MCF 10A (cell line): ENCODE results near the gene AP1G1. TPM values are rescaled to one million over a fixed set of nuclear protein-coding genes. Genes with fewer than 3 reads are reported as not detected.
"Not testable (repeated sequence)": the region's sequence is repeated elsewhere in the genome, so short reads cannot be mapped to it uniquely, and the experiment has no call there.

ENCODE experiments used
- BruUV-seq: library from RNA; stranded (reverse); fragments of 400-500 nt; replicated peaks from 2 replicates; lab custom pipeline; 2021; lab: Mats Ljungman, UMichigan
- CTCF ChIA-PET: fragments of 300-600 bp; sonication (Branson Sonifier 250); formaldehyde crosslinking; extraction: SDS; loops from one replicate; lab custom pipeline; 2021; ENCODE audit warnings: antibody characterized with exemption, inconsistent platforms; lab: Yijun Ruan, JAX
- POLR2A ChIA-PET: fragments of 300-600, 350-650 bp; sonication (Branson Sonifier 250); formaldehyde crosslinking; extraction: SDS; loops from one replicate; lab custom pipeline; 2020; ENCODE audit warnings: antibody characterized with exemption, inconsistent platforms; lab: Yijun Ruan, JAX
- DNase-seq: peaks from one replicate; pipeline ENCODE4 v3.0.0-alpha.2; 2018; ENCODE audit not compliant: unreplicated experiment
- H3K27ac Mint-ChIP-seq: one replicate; pipeline ENCODE4 v1.8.0; 2022; ENCODE audit warnings: mild to moderate bottlenecking, low read depth, mixed read lengths; ENCODE audit not compliant: unreplicated experiment
- H3K27me3 Mint-ChIP-seq: one replicate; pipeline ENCODE4 v1.8.0; 2022; ENCODE audit warnings: mixed read lengths; ENCODE audit not compliant: insufficient read depth, unreplicated experiment
- H3K36me3 Mint-ChIP-seq: one replicate; pipeline ENCODE4 v1.8.0; 2022; ENCODE audit warnings: mild to moderate bottlenecking, moderate library complexity, mixed read lengths; ENCODE audit not compliant: insufficient read depth, unreplicated experiment
- H3K4me1 Mint-ChIP-seq: one replicate; pipeline ENCODE4 v1.8.0; 2022; ENCODE audit warnings: mixed read lengths; ENCODE audit not compliant: insufficient read depth, unreplicated experiment
- H3K4me3 Mint-ChIP-seq: one replicate; pipeline ENCODE4 v1.8.0; 2022; ENCODE audit warnings: mild to moderate bottlenecking, moderate library complexity, mixed read lengths; ENCODE audit not compliant: unreplicated experiment
- H3K9me3 Mint-ChIP-seq: one replicate; pipeline ENCODE4 v1.8.0; 2022; ENCODE audit warnings: mixed read lengths; ENCODE audit not compliant: unreplicated experiment
- intact Hi-C: fragments of 100-400 bp; cut with micrococcal nuclease; formaldehyde crosslinking; loops from 2 replicates; pipeline ENCODE4 v1.14.1; 2022
- total RNA-seq: library from RNA; stranded (reverse); gene quantifications from 2 replicates; pipeline ENCODE4 v1.2.3, GENCODE V29; 2022
- TF ChIP-seq, protein P1 (sequence below): fragments of 200-600 bp; IDR thresholded peaks from one replicate; pipeline ENCODE4 v1.8.0; 2022; ENCODE audit warnings: antibody characterized with exemption, mild to moderate bottlenecking; ENCODE audit not compliant: unreplicated experiment

AP1G1 gene
- total RNA-seq, 1 experiment from 2014 or later, result 99.5 TPM

DNA sequence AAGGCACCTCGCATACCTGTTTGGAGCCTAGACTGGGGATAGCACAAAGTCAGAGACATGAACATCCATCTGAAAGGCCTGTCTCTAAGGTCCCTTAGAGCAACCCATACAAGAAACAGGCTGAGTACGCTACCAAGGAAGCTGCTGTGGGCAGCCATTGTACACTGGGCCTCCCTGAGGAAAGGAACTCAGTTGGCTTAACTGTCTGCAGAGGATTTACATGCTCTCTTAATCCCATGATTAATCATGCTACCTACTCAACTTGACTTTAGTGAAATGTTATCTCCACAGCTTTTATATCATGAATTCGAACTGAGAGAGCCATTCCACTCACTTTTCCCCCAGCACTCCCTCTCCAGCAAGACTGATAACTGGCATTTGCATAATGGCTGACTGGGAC is 110.1 kb downstream of the AP1G1 start:
- CTCF ChIA-PET, result interaction anchor here (0.6 to 0.8 kb wide), 2 partner anchors 37 to 263 kb away, joined by 3 to 4 read pairs; no protein-coding TSS in a partner anchor
- no peak overlapping the region for H3K27ac Mint-ChIP-seq
- TF ChIP-seq, protein P1, sequence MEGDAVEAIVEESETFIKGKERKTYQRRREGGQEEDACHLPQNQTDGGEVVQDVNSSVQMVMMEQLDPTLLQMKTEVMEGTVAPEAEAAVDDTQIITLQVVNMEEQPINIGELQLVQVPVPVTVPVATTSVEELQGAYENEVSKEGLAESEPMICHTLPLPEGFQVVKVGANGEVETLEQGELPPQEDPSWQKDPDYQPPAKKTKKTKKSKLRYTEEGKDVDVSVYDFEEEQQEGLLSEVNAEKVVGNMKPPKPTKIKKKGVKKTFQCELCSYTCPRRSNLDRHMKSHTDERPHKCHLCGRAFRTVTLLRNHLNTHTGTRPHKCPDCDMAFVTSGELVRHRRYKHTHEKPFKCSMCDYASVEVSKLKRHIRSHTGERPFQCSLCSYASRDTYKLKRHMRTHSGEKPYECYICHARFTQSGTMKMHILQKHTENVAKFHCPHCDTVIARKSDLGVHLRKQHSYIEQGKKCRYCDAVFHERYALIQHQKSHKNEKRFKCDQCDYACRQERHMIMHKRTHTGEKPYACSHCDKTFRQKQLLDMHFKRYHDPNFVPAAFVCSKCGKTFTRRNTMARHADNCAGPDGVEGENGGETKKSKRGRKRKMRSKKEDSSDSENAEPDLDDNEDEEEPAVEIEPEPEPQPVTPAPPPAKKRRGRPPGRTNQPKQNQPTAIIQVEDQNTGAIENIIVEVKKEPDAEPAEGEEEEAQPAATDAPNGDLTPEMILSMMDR, result no peak
- intact Hi-C loops, result no loop called here
- no peaks in the 10 kb centered on the region for H3K27me3 Mint-ChIP-seq
- no TSS peak for BruUV-seq
- POLR2A ChIA-PET, result interaction anchor here (0.6 to 0.9 kb wide), 2 partner anchors 9 to 13 kb away, joined by 3 to 4 read pairs; no protein-coding TSS in a partner anchor
- no peaks in the 10 kb centered on the region for H3K9me3 Mint-ChIP-seq
- no peaks in the 10 kb centered on the region for H3K4me1 Mint-ChIP-seq
- no peak overlapping the region for H3K4me3 Mint-ChIP-seq
- peaks cover 34% of the 10 kb centered on the region for H3K36me3 Mint-ChIP-seq
- no peak for DNase-seq

- Mint-ChIP-seq H3K9me3 (no peaks in the 10 kb centered on the region), H3K27ac (no peak overlapping the region), H3K36me3 (peaks cover 34% of the 10 kb centered on the region), H3K4me1 (no peaks in the 10 kb centered on the region), H3K27me3 (no peaks in the 10 kb centered on the region), H3K4me3 (no peak overlapping the region)
- ChIA-PET CTCF (interaction anchor here (1.2 kb wide), 1 partner anchor 82 kb away, joined by 6 read pairs; no protein-coding TSS in a partner anchor), POLR2A (interaction anchor here (0.6 kb wide), 1 partner anchor 30 kb away, joined by 3 read pairs; no protein-coding TSS in a partner anchor)
- intact Hi-C loops, result no loop called here
- no TSS peak for BruUV-seq
- TF ChIP-seq, protein P1, result no peak
- DNase-seq, result no peak
These were observed 115.5 kb downstream of the AP1G1 start for GRCh38 chr16:71693164-71693563.

GRCh38 chr16:71689901-71690300 is 118.7 kb downstream of the AP1G1 start:
- ChIA-PET CTCF (no interaction called here), POLR2A (interaction anchor here (0.8 kb wide), 1 partner anchor 157 kb away, joined by 3 read pairs; no protein-coding TSS in a partner anchor)
- intact Hi-C loops, result no loop called here
- H3K9me3 Mint-ChIP-seq, result no peaks in the 10 kb centered on the region
- no peak overlapping the region for H3K27ac Mint-ChIP-seq
- TF ChIP-seq, protein P1, result no peak
- no TSS peak for BruUV-seq
- peaks cover 52% of the 10 kb centered on the region for H3K36me3 Mint-ChIP-seq
- DNase-seq, result no peak
- H3K4me3 Mint-ChIP-seq, result no peak overlapping the region
- H3K27me3 Mint-ChIP-seq, result no peaks in the 10 kb centered on the region
- H3K4me1 Mint-ChIP-seq, result no peaks in the 10 kb centered on the region

- no peaks in the 10 kb centered on the region for H3K27me3 Mint-ChIP-seq
- no peak for DNase-seq
- TF ChIP-seq, protein P1, result no peak
- H3K9me3 Mint-ChIP-seq, result no peaks in the 10 kb centered on the region
- peaks cover 59% of the 10 kb centered on the region for H3K36me3 Mint-ChIP-seq
- intact Hi-C loops, result no loop called here
- H3K4me3 Mint-ChIP-seq, result no peak overlapping the region
- CTCF ChIA-PET, result no interaction called here
- H3K27ac Mint-ChIP-seq, result no peak overlapping the region
- POLR2A ChIA-PET, result interaction anchor here (0.6 kb wide), 1 partner anchor 11 kb away, joined by 3 read pairs; no protein-coding TSS in a partner anchor
- no TSS peak for BruUV-seq
- no peaks in the 10 kb centered on the region for H3K4me1 Mint-ChIP-seq
These were observed 120.8 kb downstream of the AP1G1 start for GRCh38 chr16:71687861-71688260.

DNA sequence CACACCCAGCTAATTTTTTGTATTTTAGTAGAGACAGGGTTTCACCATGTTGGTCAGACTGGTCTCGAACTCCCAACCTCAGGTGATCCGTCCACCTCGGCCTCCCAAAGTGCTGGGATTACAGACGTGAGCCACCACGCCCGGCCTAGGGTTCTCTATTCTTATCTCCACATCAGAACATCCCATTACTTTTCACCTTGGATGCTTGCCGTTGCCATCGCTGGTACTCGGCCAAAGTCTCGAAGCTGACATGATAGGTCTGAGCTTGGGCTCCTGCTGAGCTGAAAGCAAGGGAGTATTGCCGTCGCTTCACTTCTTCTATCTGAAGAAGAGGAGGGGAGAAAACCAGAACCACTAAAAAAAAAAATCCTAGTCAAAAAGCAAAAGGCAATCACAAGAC is 124.4 kb downstream of the AP1G1 start:
- H3K27ac Mint-ChIP-seq, H3K9me3 Mint-ChIP-seq, H3K4me1 Mint-ChIP-seq, H3K27me3 Mint-ChIP-seq, DNase-seq, BruUV-seq, intact Hi-C loops, CTCF ChIA-PET, H3K4me3 Mint-ChIP-seq, POLR2A ChIA-PET: not testable (repeated sequence)
- H3K36me3 Mint-ChIP-seq, result peaks cover 77% of the 10 kb centered on the region
